NCI-H2196 (cell line): Measurements from ENCODE around the gene ZDHHC6.
"Not testable (repeated sequence)": the region's sequence is repeated elsewhere in the genome, so short reads cannot be mapped to it uniquely, and the experiment has no call there.

Experiments
- DNase-seq: peaks from one replicate; lab custom pipeline; 2025; ENCODE audit not compliant: unreplicated experiment; lab: John Stamatoyannopoulos, UW

The ZDHHC6 gene

DNA sequence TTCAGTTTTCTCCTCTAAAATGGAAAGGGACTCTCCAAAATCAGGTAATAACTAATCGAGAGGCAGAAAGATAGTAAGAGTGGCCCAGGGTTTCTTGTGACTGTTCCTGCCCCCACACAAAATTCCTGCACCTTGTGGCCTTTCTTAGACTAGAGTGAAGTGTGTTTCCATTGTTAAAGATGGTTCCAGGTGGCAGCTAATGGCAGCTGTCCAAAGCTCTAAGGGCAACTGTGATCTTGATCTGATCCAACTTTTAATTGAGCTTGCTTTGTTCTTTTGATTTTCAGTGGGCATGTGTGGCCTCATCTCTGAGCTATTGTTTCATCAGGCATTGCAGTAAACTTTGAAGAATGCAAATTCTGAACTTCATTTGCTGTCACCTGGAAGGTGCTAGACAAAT lies 53.4 kb downstream of the ZDHHC6 start:
- DNase-seq, result no peak

DNA sequence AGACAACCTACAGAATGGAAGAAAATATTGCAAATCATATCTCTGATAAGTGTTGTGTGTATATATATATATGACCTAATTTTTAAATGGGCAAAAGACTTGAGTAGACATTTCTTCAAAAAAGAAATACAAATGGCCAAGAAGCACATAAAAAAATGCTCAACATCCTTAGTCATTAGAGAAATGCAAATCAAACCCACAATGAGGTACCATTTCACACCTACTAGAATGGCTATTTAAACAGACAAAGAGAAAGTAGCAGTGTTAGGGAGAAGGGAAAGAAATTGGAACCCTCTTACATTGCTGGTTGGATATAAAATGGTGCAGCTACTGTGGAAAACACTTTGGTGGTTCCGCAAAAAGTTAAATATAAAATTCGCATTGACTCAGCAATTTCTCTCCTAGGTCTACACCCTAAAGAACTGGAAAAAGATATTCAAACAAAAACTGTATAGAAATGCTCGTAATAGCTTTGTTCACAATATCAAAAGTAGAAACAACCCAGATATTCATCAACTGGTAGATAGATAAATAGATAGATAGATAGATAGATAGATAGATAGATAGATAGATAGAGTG lies 56.5 kb downstream of the ZDHHC6 start:
- no peak for DNase-seq

DNA sequence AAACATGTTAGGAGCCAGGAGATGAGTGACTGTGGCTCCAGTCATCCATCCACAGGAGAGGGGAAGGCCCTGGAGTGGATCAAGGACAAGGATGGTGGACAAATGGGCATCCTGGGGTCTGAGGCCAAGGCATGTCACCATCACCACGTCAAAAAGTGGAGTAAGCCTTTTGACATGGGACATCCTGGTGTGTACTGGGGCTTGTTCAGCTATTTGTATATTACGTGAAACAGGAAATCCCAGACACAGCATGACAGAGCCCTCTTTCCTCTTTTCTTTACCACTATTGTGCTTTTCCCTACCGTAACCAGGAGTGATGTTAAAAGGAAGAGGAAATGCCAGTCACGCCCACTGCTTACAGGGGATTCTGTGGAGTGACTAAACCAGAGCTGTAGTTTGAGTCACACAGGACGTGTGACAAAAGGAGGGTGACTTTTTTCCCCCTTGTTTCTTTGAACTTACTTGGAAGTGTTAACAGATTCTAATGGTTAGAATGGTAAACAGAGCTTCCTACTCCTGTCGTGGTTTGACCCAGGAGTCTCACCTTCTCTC lies 57.4 kb downstream of the ZDHHC6 start:
- no peak for DNase-seq

DNA sequence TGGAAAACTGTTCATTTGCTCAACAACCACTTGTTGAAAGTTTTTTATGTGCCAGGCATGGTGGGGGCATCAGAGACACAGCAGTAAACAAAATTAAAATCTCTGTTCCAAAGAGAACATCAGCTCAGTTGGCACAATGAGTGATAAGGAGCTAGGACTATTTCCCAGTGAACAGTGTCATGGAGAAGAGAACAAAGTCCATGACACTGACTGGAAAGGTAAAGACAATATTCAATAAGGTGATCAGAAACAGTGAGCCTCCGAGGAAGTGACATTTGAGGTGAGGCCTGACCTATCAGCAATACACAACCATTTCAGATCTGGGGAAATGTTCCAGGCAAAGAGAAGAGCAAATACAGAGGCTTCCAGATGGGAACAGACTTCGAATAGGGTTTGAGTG lies 58.2 kb downstream of the ZDHHC6 start:
- DNase-seq, result no peak

DNA sequence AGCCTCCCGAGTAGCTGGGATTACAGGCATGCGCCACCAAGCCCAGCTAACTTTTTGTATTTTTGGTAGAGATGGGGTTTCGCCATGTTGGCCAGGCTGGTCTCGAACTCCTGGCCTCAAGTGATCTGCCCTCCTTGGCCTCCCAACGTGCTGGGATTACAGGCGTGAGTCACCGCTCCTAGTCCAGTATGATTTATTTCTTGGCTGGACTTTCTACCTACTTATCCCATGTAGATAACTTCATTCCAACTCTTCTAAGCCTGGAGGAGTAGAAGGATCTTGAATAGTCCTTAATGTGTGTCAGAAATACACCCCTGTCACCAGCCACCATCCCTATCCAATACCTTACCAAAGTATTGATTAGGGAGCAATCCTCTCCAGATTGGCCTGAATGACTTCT lies 58.7 kb downstream of the ZDHHC6 start:
- DNase-seq, result not testable (repeated sequence)

DNA sequence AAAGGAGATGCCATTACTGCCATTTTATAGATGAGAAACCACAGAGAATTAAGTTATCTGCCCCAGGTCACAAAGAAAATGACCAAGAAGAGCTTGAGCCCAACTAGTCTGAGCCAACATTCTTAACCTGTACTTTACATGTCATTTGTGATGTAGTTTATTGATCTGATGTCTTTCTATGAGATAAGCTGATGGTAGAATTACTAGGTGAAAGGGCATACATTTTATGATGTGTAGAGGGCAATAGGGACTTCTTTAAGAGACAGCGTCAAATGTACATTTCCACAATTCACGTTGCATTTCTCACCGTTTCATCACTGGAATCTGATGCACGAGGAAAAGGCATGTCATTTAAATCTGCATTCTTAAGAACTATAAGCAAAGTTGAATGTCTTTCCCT lies 61.5 kb downstream of the ZDHHC6 start:
- no peak for DNase-seq

DNA sequence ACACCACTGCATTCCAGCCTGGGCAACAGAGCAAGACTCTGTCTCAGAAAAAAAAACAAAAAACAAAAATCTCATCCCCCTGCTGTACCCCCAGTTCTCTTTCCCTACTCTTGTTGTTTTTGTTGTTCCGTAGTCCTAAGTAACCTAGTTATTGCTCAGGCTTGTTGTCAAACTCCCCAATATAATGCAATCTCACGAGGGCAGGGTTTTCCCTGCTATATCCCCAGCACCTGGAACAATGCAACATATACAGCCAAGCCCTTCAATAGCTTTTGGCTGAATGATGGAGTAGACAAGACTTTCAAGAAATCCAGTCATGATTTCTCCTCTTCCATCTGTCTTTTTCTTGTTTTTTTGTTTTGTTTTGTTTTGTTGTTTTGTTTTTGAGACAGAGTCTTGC lies 62.6 kb downstream of the ZDHHC6 start:
- DNase-seq, result no peak

DNA sequence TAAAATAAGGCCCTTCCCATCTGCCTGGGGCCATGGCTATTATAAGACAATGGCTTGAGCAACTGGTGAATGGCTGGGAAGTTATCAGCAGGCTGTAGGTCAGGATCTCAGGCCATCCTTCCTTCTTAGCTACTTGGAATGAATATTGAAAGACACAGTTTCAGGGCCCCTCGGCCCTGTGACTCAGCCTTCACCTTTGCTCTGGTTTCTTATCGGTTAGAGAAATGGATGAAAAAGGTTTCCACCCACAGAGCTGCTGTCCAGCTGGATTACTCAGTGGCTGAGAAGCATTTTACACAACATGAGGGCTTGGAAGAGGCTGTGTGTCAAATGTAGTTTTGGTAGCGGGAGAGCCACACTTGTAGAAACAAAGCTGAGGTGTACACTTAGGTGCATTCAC lies 63.4 kb downstream of the ZDHHC6 start:
- no peak for DNase-seq

DNA sequence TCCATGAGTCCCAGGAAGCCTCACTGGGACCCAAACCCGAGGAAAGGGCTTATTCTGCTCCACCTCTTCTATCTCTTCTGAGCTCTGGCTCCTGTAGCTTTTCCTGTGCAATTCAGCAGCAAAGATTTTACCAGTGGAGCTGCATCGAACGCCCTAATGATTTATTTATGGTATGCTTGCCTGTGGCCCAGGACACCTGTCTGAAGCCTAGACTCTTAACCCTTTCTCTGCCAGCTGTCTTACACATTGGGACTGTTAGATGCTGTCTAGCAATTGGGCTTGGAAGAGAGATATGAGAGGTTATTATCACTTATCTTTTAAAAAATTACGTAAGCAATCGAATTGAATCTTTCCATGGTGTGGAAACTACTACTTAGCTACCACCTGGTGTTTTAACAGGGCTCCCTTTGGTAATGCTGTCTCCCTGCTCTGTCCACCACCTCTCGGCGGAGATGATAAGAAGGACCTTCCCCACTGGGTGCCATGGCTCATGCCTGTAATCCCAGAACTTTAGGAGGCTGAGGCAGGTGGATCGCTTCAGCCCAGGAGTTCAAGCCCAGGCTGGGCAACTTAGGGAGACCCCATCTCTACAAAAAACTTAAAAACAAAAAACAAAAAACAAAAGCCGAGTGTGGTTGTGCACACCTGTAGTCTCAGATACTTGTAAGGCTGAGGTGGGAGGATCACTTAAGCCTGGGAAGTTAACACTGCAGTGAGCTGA lies 64.0 kb downstream of the ZDHHC6 start:
- DNase-seq, result no peak
